Memory B cell (primary cell): ENCODE data around the gene RDH12.

Source experiments
- ATAC-seq: fragments of 150-1000 bp; cut with Tn5 transposase; 2 replicates; pipeline ENCODE4 v1.10.0; 2021; ENCODE audit warnings: low read depth, mild to moderate bottlenecking, moderate library complexity
- DNase-seq, 2 donors: peaks; one replicate each; pipeline ENCODE4 v3.0.0; 2022; ENCODE audit warnings: low spot score in 2 of 2
- H3K27ac Mint-ChIP-seq: one replicate; pipeline ENCODE4 v1.8.0; 2022; ENCODE audit warnings: mild to moderate bottlenecking, moderate library complexity, mixed read lengths
- H3K27me3 Mint-ChIP-seq: one replicate; pipeline ENCODE4 v1.8.0; 2022; ENCODE audit warnings: mixed read lengths
- H3K36me3 Mint-ChIP-seq: one replicate; pipeline ENCODE4 v1.8.0; 2022; ENCODE audit warnings: mild to moderate bottlenecking, mixed read lengths
- H3K4me1 Mint-ChIP-seq: one replicate; pipeline ENCODE4 v1.8.0; 2022; ENCODE audit warnings: mixed read lengths
- H3K4me3 Mint-ChIP-seq: one replicate; pipeline ENCODE4 v1.8.0; 2022; ENCODE audit warnings: mild to moderate bottlenecking, moderate library complexity, mixed read lengths
- H3K9me3 Mint-ChIP-seq: one replicate; pipeline ENCODE4 v1.8.0; 2022; ENCODE audit warnings: mixed read lengths

RDH12 gene

DNA sequence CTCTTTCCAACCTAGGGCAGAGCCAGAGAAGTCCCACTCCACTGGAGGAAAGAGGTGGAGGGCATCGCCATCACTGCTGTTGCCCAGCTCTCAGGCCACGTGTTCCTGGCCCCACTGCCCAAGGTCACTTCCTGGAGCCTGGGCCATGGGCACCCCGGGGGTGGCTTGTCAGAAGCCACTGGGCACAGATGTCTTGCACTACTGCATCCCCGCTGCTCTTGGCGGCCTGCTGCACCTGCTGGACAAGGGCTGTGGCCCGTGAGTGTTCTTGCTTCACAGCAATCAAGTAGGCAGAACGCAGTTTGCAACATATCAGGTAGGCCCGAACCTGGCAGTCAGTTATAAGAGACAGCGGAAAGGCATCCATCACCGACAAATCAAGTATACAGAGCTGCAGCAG is 46.6 kb downstream of the RDH12 start:
- no peaks in the 10 kb centered on the region for H3K4me1 Mint-ChIP-seq
- H3K36me3 Mint-ChIP-seq, result peaks cover 53% of the 10 kb centered on the region
- no peak overlapping the region for H3K27ac Mint-ChIP-seq
- ATAC-seq, result no peak
- DNase-seq, result no peak
- no peak overlapping the region for H3K4me3 Mint-ChIP-seq
- peaks cover 2% of the 10 kb centered on the region for H3K9me3 Mint-ChIP-seq
- H3K27me3 Mint-ChIP-seq, result no peaks in the 10 kb centered on the region

DNA sequence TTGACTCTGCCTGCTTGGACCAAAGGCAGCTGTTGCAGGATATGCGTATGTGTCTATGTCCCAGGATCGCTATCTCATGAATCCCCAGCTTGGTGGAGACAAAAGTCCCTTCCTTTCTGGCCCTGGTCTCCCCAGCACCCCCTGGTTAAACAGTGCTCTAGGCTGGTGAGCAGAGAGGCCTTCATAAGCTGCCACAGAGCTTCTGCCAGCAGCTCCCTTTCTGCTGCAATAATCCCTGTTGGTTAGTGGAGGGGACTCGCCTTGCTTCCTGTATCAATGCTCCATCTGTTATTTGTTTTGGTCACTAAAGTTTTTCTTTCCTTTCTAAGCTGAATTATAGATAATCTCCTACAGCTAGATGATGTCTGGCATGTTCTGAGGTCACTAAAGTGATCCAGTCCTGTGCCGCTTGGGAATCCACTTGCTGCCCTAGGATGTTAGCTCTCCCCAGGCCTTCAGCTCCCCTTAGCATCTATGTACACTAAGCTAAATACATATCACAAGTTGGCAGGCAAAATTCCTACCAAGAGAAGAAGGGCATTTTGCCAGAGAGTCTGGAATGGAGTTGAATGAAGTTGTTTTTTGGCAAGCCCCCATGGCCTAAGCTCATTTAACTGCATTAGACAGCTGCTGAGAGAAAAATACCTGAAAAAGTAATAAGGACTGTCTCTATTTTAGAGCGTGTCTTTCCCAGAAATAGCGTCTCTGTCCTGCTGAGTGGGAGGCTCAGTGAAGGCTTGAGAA is 47.8 kb downstream of the RDH12 start:
- no peak overlapping the region for H3K4me3 Mint-ChIP-seq
- H3K9me3 Mint-ChIP-seq, result no peaks in the 10 kb centered on the region
- ATAC-seq, result no peak

DNA sequence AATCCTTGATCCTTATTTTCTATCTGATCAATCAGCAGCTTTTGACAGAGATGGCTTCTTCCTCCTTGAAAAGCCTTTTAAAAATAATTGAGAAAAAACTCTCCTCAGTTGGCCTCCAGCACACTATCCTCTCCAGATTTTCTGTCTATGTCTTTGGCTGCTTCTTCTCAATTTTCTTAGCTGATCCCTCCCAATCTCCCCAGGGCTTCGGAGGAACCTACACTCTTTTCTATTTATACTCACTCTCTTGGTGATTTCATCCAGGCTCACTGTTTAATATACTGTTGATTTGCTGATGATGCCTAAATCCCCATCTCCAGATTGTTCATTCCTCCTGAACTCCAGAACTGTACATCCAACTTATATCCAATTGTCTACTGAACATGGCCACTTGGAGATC is 54.8 kb downstream of the RDH12 start:
- no peaks in the 10 kb centered on the region for H3K27me3 Mint-ChIP-seq
- ATAC-seq, result no peak
- H3K36me3 Mint-ChIP-seq, result peaks cover 62% of the 10 kb centered on the region
- no peak overlapping the region for H3K4me3 Mint-ChIP-seq
- H3K27ac Mint-ChIP-seq, result no peak overlapping the region
- H3K9me3 Mint-ChIP-seq, result no peaks in the 10 kb centered on the region
- DNase-seq, result no peak
- H3K4me1 Mint-ChIP-seq, result no peaks in the 10 kb centered on the region

More for the DNA sequence above, 47.8 kb downstream of the RDH12 start:
- peaks cover 65% of the 10 kb centered on the region for H3K36me3 Mint-ChIP-seq
- no peaks in the 10 kb centered on the region for H3K4me1 Mint-ChIP-seq
- H3K27me3 Mint-ChIP-seq, result no peaks in the 10 kb centered on the region
- DNase-seq, result no peak
- H3K27ac Mint-ChIP-seq, result no peak overlapping the region

DNA sequence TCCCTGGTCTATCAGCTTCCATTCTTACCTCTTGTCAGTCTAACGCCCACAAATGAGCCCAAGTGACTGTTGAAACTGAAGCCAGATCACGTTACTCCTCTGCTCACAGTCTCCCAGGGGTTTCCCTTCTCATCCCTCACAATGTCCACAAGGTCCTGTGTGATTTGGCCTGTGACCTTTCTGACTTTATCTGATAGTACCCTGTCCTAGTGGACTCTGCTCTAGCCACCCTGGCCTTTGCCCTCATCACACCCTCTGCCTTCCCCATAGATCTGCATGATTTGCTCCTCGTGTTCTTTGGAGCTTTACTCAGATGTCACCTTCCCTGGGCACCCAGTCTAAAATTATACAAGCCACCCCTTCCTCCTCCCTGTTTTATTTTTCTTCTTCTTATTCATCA is 55.5 kb downstream of the RDH12 start:
- no peak overlapping the region for H3K27ac Mint-ChIP-seq
- H3K27me3 Mint-ChIP-seq, result no peaks in the 10 kb centered on the region
- peaks cover 55% of the 10 kb centered on the region for H3K36me3 Mint-ChIP-seq

DNA sequence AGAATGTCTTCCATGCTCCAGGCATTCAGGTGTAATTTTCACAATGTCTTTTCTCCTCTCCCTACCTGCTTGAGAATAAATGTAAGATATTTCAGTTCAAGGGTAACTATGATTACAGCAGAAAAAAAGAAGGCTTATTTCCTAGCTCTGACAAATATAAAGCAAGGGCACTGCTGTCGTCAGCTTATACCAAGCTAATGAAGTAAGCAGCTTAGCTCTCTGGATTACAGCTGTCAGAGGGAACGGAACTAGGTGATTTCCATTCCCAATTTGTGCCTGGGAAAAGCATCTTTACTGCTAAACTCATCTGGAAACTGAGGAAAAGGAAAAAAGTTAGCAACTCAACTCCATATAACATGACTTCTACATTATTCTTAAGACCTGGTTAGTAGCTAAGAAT is 58.2 kb downstream of the RDH12 start:
- peaks cover 35% of the 10 kb centered on the region for H3K36me3 Mint-ChIP-seq
- ATAC-seq (no peak), DNase-seq (no peak)
- H3K4me1 Mint-ChIP-seq, result no peaks in the 10 kb centered on the region
- no peak overlapping the region for H3K4me3 Mint-ChIP-seq
- no peaks in the 10 kb centered on the region for H3K27me3 Mint-ChIP-seq
- H3K9me3 Mint-ChIP-seq, result no peaks in the 10 kb centered on the region
- no peak overlapping the region for H3K27ac Mint-ChIP-seq

More for the DNA sequence above, 55.5 kb downstream of the RDH12 start:
- no peak for DNase-seq
- Mint-ChIP-seq H3K9me3 (no peaks in the 10 kb centered on the region), H3K4me1 (no peaks in the 10 kb centered on the region), H3K4me3 (no peak overlapping the region)
- ATAC-seq, result no peak

DNA sequence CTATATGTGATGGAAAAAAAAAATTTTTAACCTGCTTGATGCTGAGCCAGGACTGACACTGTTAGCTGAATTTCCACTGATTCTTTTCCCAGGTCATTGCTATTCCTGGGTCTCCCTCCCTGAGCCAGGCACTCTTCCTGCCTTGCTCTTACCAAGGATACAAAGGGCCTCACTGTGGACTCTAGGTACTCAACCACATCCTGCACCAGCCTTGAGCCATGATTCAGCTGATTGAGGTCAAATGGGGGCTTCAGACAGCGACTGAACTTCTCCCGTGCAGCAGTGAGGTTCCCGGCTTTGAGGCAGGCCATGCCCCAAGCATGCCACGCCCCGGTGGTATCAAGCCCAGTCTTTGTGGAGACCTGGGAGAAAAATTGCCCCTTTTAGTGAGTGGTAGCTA is 60.4 kb downstream of the RDH12 start:
- Mint-ChIP-seq H3K4me1 (no peaks in the 10 kb centered on the region), H3K4me3 (no peak overlapping the region), H3K27ac (no peak overlapping the region), H3K27me3 (no peaks in the 10 kb centered on the region), H3K9me3 (no peaks in the 10 kb centered on the region), H3K36me3 (peaks cover 30% of the 10 kb centered on the region)
- ATAC-seq (no peak), DNase-seq (no peak)

DNA sequence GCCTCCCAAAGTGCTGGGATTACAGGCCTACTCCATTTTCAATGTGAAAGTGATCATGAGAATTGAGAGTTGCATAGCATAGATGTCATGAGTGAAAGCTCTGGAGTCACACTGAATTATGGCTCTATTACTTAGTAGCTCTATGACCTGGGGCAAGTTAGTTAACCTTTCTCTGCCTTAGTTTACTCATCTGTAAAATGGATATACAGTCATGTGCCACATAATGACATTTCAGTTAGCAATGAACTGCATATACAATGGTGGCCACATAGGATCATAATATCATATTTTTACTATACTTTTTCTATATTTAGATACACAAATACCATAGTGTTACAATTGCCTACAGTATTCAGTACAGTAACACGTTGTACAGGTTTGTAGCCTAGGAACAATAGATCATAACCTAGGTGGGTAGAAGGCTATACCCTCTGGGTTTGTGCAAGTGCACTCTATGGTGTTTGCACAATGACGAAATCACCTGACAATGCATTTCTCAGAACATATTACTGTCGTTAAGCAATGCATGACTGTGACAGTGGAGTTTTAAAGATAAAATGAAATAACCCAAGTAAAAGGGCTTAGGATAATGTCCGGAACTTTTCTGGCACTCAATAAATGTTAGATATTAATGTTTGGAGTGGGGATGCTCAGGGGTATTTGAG is 61.6 kb downstream of the RDH12 start:
- no peak overlapping the region for H3K27ac Mint-ChIP-seq
- H3K9me3 Mint-ChIP-seq, result no peaks in the 10 kb centered on the region
- peaks cover 32% of the 10 kb centered on the region for H3K36me3 Mint-ChIP-seq
- no peak overlapping the region for H3K4me3 Mint-ChIP-seq
- H3K27me3 Mint-ChIP-seq, result no peaks in the 10 kb centered on the region
- H3K4me1 Mint-ChIP-seq, result peaks cover 4% of the 10 kb centered on the region
- no peak for ATAC-seq
- DNase-seq, result no peak

DNA sequence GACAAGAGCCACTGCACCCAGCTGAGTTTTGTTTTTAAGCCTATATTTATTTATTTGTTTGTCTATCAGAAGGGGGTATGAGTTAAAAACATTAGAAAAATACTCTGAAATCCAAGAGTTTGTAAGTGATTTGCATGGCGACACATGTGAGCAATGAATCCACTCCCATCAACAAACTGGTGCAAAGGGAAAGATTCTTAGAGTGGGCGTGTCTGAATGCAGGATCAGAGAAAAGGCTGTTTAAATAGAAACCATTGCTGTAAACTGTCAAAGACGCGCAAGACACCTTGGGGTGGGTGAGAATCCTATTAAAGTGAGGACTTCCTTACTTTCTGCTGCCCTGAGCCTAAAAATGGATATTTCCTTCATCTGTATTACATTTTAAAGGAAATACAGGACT is 62.8 kb downstream of the RDH12 start:
- H3K9me3 Mint-ChIP-seq, result no peaks in the 10 kb centered on the region
- H3K27ac Mint-ChIP-seq, result no peak overlapping the region

DNA sequence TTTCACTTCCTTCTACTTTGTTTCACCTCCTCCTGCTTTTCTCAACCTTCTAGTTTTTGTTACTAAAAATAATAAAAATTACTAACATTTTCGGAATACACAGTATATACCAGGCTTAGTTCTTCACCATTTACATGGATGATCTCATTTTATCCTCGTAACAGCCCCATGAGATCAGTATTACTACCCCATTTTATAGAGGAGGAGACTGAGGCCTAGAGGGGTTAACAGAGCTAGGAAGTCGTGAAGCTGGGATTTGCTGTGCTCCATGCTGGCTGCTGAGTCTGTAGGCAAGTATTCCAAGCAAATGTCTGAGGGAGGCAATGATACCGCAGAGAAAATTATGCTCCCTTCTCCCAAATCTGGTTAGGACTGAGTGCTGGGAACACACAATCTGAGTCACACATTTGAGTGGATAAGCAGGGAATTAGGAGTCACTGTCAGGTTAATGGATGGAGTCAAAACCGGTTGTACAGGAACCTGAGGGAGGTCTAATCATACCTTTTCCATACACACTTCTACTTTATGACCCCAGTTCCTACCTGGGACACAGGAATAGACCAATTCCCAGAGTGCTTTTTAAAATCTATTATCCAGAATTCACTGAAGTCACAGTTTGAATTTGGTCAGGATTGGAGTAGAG is 63.6 kb downstream of the RDH12 start:
- peaks cover 4% of the 10 kb centered on the region for H3K4me1 Mint-ChIP-seq
- no peak overlapping the region for H3K4me3 Mint-ChIP-seq
- DNase-seq (no peak), ATAC-seq (no peak)
- peaks cover 39% of the 10 kb centered on the region for H3K36me3 Mint-ChIP-seq
- H3K27ac Mint-ChIP-seq, result no peak overlapping the region
- no peaks in the 10 kb centered on the region for H3K27me3 Mint-ChIP-seq
- H3K9me3 Mint-ChIP-seq, result no peaks in the 10 kb centered on the region

More for the DNA sequence above, 62.8 kb downstream of the RDH12 start:
- H3K36me3 Mint-ChIP-seq, result peaks cover 38% of the 10 kb centered on the region
- no peak overlapping the region for H3K4me3 Mint-ChIP-seq
- H3K27me3 Mint-ChIP-seq, result no peaks in the 10 kb centered on the region
- DNase-seq (no peak), ATAC-seq (no peak)
- peaks cover 4% of the 10 kb centered on the region for H3K4me1 Mint-ChIP-seq

DNA sequence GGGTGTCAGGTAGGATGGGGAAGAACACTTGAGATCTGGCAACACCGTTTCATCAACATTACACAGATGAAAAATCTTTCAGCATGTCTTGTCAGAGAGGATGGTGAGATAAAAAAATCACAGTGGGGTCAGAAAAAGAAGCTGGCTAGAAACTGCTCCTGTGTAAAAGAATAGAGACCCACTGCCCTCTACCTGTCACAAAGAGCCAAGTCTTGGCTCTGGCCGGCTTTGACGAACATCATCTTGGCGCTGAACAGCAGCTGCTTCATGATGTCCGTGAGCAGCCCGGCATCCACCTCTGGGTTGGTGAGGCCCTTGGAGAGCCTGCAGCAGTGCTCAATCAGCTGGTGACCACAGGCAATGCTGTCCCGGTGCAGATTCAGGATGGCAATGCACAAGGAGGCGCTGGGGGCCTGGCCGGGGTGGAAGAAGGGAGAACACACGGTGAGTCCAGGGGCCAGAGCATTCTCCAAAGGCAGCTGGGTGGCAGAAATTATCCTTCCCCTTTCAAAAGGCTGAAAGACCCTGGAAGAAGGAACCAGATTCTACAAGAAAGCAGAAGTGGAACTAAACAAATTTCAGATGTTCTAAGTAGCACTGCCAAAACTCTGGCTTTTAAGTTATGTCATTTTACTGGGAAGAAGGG is 64.5 kb downstream of the RDH12 start:
- DNase-seq (no peak), ATAC-seq (peak; percentile 92)
- Mint-ChIP-seq H3K36me3 (peaks cover 38% of the 10 kb centered on the region), H3K4me3 (no peak overlapping the region), H3K27ac (no peak overlapping the region), H3K9me3 (no peaks in the 10 kb centered on the region), H3K4me1 (peaks cover 4% of the 10 kb centered on the region), H3K27me3 (no peaks in the 10 kb centered on the region)

DNA sequence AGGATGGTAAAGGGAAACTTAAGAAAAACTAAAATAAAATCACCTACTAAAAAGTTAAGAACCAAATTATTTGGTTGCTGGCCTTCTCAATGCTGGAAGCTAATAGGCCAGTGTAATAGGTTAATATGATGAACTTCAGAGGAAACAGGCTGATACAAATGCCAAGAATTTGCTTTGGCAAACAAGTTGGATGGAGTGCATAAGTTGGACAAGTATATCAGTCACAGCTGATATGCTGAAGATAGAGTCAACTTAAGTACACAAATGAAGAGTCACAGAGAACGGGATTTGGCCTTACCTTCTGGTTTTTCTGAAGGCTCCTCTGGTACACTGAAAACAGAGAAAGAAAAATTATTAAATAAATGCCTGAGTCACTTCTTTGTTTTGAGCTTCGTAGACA is 66.5 kb downstream of the RDH12 start:
- peaks cover 48% of the 10 kb centered on the region for H3K36me3 Mint-ChIP-seq
- no peaks in the 10 kb centered on the region for H3K9me3 Mint-ChIP-seq
- H3K27me3 Mint-ChIP-seq, result no peaks in the 10 kb centered on the region
- peak overlapping the region; percentile 20 for H3K27ac Mint-ChIP-seq
- ATAC-seq (no peak), DNase-seq (no peak)
- no peak overlapping the region for H3K4me3 Mint-ChIP-seq
- H3K4me1 Mint-ChIP-seq, result peaks cover 4% of the 10 kb centered on the region

DNA sequence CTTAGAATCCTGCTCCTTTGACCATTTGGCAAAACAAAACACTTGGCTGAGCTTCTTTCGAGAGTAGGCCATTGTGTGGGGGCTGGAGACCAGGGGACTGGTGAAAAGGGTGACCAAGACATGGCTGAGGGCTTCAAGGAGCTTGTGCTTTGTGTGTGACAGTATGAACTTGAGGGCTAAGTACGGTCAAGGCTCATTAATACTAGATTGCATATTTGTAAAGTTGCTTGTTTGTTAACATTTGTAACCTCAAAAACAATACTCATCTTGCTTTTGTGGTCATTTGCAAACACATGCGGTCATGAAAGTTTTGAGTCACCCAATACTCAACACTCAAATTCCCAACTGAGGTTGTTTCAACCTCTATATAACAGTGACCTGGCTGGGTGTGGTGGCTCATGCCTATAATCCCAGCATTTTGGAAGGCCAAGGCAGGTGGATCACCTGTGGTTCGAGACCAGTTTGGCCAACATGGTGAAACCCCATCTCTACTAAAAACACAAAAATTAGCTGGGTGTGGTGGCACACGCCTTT is 72.2 kb downstream of the RDH12 start:
- Mint-ChIP-seq H3K9me3 (no peaks in the 10 kb centered on the region), H3K27ac (no peak overlapping the region), H3K27me3 (no peaks in the 10 kb centered on the region), H3K36me3 (peaks cover 64% of the 10 kb centered on the region), H3K4me1 (no peaks in the 10 kb centered on the region), H3K4me3 (no peak overlapping the region)
- DNase-seq (no peak), ATAC-seq (no peak)

DNA sequence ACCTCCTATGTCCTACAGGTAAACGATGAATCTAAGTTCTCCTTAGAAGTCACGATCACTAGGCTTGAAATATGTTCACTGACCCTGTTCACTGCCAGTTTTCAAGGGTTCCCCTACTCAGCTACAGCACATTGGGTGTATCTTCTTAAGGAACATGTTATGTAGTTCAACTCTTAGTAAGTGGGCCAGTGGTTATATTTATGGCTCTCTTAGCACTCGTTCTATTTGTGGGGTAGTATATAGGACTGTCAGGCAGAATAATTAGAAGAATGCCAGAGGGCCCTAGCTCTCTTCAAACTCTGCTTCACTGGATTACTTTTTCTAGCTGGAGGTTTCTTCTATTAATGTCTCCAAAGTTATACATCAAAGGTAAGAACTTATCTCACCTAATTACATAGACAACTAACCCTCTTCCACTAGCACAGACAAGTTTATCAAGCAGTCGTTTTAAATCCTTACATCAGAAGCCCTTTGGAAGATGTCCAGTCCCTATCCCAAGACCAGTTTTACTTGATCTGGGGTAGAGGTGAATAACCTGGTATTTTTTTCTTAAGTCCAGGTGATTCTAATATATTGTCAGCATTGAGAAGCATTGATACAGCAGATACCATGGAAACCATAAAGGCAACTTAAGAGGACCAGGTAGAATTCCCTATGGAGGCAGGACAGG is 75.1 kb downstream of the RDH12 start:
- H3K9me3 Mint-ChIP-seq, result no peaks in the 10 kb centered on the region
- H3K36me3 Mint-ChIP-seq, result peaks cover 62% of the 10 kb centered on the region
- DNase-seq, result no peak
- no peak overlapping the region for H3K4me3 Mint-ChIP-seq
- no peaks in the 10 kb centered on the region for H3K4me1 Mint-ChIP-seq
- H3K27ac Mint-ChIP-seq, result no peak overlapping the region
- no peak for ATAC-seq
- no peaks in the 10 kb centered on the region for H3K27me3 Mint-ChIP-seq
